ENCODE results near the gene CD69. TPM values are rescaled to one million over a fixed set of nuclear protein-coding genes. Genes with fewer than 3 reads are reported as not detected.

Gene CD69
- not detected in 2 replicates for total RNA-seq

DNA sequence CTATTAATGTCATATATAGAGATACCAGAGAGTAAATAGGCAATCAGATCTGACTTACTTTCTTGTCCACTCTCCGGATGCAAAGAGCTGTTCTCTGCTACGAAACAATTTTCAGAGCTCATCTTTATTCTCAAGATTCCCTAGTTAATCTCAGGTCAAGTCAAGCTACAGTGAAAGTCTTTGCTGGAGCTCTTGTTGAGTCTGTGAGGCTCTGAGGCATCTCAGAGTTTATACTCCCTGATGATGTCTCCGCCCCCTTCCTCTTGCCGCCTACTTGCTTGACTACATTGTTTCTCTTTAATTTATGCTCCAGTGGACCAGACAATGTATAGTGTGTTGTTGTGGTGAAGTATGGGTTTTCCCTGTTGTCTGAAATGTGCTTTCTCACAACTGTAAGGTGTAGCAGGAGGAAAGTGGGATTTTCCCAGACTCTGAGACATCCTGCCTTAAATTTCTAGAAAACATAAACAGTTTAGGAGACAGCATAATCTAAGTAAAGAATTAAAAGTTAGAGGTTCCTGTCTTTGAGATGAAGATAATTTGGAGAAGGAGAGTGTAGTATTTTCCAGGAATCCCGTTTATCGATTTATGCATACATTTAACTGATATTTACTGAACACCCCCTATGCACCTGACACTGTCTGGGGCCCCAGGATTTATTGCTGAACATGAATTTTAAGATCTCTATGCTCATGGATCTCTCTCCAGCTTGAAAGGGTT lies at the start of gene CD69:
Gene CD69 (minus strand): TSS at position 203 of the 720 bp plus-strand sequence. CDS start 81 bp downstream, at position 122.

DNA sequence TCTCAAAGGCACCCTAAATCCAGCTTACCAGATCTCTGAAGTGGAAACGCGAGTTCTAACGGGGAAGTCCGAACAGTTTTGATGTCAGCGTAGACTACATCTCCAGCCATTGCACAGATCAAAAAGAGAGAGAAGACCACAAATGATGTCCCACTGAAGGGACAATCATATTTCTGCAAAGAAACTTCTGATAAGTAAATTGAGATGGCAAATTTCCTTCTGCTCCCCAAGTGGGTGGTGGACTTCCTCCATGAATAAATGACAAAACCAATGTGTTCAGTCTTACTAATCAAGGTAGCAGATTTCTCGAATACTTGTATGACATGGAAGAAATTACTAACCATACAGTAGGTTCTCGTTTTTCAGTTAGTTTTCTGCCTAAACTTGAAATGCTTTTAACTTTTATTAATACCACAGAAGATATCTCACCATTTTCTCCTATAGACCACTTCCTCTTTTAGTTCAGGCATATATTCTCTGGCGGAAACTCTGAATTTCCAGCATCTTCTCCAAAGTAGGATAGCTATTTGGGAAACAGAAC lies 27.7 kb downstream of the CD69 start, which contains the start of gene CLECL1:
Gene CLECL1 (minus strand): TSS at position 177 of the 541 bp plus-strand sequence.

Other genes with a start within 250 kb of the CD69 start
- gene KLRB1, start 153.0 kb downstream of the CD69 start, total RNA-seq: not detected in 2 replicates
- gene CLEC2D, start 91.2 kb downstream of the CD69 start, total RNA-seq: 1.7 and 2.7 TPM in 2 replicates
- not detected in 2 replicates for gene CLECL1, start 27.8 kb downstream of the CD69 start, total RNA-seq
- gene KLRF1, start 66.6 kb upstream of the CD69 start, total RNA-seq: 3.0 TPM in 1 of 2 replicates, not detected in the other
- gene CLEC2B, start 108.5 kb upstream of the CD69 start, total RNA-seq: 4.0 and 11.4 TPM in 2 replicates
- gene KLRF2, start 120.6 kb upstream of the CD69 start, total RNA-seq: not detected in 2 replicates
- not detected in 2 replicates for gene CLEC2A, start 171.5 kb upstream of the CD69 start, total RNA-seq
- not detected in 2 replicates for gene CLEC12A, start 210.5 kb upstream of the CD69 start, total RNA-seq
- not detected in 2 replicates for gene CLEC1B, start 238.2 kb upstream of the CD69 start, total RNA-seq
- not detected in 2 replicates for gene CLEC12B, start 249.7 kb upstream of the CD69 start, total RNA-seq